Endometrial microvascular endothelial cells (primary cell): Measurements from ENCODE around the gene ALDH8A1. TPM values are rescaled to one million over a fixed set of nuclear protein-coding genes. Genes with fewer than 3 reads are reported as not detected.

ENCODE experiments used
- in situ Hi-C: cut with HindIII; loops from 2 replicates; pipeline ENCODE4 v1.10.0; 2017; ENCODE audit warnings: low sequenced_read_pairs, low pct_unique_long_range_greater_than_20kb; ENCODE audit errors: inconsistent ontology term
- total RNA-seq: library from RNA; depleted of rRNA; stranded (reverse); fragments of >200 nt; gene quantifications from one replicate; pipeline ENCODE4 v1.2.3, GENCODE V29; 2015; ENCODE audit errors: inconsistent ontology term

ALDH8A1 gene
- total RNA-seq, 1 donor from 2014 or later = not detected

GRCh38 chr6:134882426-134883038, 67.4 kb downstream of the ALDH8A1 start:
- in situ Hi-C loops = no loop called here

DNA sequence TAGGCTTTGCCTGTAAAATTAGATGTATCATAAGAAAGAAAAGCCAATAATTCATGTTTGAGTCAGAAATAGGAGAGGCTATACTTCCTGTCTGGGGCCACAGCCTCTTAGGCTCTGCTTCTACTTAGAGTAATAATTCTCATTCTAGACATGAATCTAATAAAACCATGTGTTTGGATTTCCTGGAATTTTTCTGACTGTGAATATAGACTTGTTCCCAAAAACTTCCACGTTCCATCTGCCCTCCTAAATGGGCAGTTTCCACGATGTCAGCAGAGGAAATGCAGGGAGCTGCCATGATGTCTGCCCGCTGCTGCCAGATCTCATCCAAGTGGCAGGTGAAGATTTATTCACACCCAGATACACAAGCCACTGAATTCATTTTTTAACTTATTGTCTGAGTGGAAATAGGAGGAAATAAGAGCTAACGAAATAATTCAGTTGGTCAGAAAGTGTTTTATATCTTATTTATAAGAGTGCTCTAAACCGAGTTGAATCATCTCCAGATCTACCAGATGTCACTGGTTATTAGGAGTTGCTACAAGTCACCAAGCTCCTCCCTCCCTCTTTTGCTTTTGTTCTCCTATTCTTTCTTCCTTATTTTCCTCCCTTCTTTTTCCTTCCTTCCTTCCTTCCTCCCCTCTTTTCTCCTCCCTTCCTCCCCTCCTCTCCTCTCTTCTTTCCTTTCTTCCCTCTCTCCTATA, 69.3 kb downstream of the ALDH8A1 start:
- in situ Hi-C loops = no loop called here

- in situ Hi-C loops = no loop called here
Measured at GRCh38 chr6:134878136-134878535, 71.8 kb downstream of the ALDH8A1 start.

DNA sequence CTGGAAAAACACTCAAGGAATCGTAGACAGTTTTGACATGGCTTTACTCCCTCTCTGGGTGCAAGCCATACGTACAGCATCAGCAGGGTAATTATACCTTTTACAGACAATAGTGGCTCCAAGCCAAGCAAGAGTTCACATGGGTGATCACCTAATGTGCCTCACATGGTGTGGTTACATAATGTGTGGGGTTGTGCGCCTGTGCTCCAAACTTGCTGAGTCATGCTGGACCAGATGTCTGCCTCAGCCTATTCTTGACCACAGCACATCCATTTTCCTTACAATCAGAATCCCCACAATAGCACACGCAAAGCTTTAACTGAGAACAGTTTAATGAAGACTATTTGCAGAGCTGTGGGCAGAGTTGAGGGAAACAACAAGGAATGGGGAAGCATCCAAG, 74.5 kb downstream of the ALDH8A1 start:
- in situ Hi-C loops = no loop called here

GRCh38 chr6:134873500-134874388, 76.2 kb downstream of the ALDH8A1 start:
- in situ Hi-C loops = no loop called here

DNA sequence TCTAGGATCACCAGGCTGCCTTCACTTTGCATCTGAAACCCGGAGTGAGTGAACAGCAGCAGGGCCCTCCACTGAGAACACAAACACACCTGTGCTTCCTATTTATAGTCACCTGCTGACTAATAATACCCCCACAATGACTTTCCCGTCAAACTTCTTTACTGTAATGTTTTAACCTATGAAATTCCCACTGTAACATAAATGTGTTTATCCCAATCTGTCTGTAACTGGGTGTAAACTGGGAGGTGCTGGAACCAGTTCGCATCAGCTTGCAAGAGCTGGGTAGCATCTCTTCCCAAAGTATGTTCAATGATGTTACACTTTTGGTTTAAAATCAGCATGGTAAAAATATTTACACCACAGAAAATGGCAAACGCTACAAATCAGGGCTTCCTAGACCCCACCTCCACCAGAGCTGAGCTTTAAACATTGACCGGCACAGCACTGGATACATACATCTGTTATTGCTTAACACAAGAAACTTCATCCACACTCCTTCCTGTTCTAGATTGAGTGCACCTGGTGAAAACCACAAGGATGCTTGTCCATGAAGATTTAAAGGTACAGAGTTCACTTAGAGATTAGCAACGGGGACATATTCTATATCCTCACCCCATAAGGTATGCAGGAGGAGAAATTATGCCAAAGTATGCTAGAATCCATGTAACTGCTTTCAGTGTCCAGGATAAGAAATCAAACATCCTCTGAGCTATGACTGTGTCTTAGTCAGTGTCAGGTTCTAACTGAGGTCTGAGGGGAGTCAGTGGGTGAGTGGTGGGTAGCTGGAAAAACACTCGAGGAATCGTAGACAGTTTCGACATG, 79.0 kb downstream of the ALDH8A1 start:
- in situ Hi-C loops = no loop called here

DNA sequence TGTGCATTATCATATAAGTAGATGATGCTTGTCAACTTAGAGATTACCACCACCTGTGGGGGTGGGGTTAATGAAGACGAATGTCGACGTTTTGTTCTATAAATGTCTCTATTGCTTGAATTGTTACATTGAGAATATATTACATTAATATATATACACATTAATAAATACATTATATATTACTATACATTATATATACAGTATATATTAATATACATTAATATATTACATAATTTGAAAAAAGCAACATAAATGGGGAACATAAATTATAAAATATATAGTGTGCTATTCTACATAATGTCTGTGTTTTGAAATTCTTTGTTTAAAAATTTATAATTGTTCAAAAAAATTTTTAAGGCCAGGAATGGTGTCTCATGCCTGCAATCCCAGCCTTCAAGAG, 81.1 kb downstream of the ALDH8A1 start:
- in situ Hi-C loops = no loop called here

Other genes with a start within 250 kb of the ALDH8A1 start
- gene HBS1L, start 104.7 kb upstream of the ALDH8A1 start, total RNA-seq = 86.8 TPM
- not detected for gene MYB, start 231.2 kb upstream of the ALDH8A1 start, total RNA-seq